NCI-H1417 (cell line): ENCODE measurements around the gene GRK5.

Experiments
- DNase-seq, 3 experiments: peaks; one replicate each; lab custom pipeline; 2025; lab: John Stamatoyannopoulos, UW

GRK5 gene

DNA sequence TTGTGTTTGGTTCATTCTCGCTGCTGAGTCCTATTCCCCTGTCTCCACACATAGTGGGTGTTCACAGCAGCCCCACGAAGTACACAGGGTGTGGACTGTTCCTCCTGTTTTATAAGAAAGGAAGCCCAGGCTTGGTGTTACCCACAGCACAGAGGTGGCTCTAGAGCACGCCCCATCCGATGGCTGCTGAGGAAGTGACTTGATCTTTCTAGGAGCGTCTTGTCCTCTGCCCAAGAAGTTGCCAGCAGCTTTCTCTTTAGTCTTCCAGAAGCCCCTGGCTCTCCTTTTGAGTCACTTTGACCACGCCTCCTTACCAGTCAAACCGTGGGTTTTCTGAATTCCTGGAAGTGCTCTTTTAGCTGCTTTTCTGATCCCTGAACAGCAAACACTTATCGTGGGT, 94.0 kb downstream of the GRK5 start:
- DNase-seq, result no peak

DNA sequence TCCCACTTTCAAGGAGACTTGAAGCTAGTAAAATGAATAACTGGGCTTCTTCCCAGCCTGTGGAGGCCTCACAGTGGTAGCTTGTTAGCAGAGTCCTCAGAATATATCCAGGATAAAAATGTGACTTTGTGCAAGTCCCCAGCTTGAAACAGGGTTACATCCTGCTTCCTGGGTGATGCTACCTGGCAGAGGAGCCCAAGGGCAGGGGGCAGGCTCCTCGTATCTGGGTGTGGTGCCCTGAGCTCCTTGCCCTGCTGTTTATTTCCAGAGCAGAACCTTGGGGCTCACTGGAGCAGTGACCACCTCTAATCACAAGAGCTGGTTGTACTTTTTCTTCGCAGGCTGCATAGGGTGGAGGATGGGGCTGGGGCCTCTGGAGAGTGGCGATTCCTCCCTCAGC, 94.8 kb downstream of the GRK5 start:
- DNase-seq, result no peak

DNA sequence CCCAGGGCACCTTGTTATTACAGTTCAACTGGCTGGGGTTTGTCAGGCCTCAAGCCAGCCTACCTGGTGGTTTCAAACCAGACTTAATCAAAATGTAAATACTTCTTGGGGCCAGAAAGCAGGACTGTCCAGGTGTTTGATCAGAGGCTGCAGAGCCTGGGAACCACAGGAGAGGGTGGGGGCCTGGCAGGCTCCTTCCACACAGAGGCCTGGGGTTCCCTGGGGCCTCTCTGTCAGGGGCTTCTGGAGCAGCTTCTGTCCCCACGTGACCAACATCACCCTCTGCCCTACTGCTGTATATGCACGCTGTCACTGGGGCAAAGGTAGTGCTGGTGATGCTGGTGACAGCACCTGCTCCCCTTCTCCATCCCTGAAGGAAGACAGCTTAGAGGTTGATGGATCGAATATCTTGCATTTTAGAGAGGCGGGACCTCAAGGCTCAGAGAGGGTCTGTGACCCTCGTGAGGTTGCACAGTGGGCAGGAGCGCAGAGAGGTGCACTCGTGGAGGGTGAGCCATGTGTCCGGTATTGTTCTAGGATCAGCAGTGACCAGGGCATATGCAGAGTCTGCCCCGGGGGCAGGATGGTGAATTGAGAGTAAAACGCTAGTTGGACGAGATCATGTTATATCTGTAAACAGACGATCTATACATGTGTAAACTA, 95.4 kb downstream of the GRK5 start:
- peak in 1 of 3 experiments; percentile 30 for DNase-seq

DNA sequence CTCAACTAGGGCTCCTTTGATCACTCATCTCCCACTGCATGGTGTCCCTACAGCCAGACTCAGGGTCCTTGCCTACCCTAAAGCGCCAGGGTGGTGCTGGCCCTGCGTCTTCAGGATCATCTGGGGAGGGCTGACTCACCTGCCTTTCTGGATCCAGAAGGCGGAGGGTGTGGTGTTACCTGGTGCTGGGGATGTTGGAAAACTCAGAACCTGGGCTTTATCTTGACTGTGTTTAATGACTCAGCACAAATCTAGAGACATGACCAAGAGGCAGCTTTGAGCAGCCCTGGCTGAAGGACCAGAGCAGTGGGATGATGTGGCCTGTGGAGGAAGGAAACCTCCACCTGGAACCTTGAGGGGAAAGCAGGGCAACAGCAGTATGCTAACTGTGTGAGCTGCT, 96.5 kb downstream of the GRK5 start:
- no peak for DNase-seq

DNA sequence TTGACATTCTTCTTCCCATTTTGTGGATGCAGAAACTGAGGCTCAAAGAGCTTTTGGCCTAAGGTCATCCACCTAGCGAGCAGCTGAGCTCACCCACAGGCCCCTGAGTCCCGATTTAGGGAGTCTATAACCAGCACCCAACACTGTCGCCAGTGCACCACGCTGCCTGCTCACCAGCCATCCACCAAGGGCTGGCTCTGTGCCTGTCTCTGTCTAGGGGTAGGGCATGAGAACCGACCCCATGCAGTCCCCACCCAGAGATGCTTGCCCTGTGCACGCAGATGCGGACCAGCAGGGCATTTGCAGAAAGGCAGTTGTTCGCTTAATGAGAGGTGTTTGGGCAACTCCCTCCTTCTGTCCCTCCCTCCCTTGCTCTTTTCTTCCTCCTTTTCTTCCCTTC, 97.2 kb downstream of the GRK5 start:
- no peak for DNase-seq

DNA sequence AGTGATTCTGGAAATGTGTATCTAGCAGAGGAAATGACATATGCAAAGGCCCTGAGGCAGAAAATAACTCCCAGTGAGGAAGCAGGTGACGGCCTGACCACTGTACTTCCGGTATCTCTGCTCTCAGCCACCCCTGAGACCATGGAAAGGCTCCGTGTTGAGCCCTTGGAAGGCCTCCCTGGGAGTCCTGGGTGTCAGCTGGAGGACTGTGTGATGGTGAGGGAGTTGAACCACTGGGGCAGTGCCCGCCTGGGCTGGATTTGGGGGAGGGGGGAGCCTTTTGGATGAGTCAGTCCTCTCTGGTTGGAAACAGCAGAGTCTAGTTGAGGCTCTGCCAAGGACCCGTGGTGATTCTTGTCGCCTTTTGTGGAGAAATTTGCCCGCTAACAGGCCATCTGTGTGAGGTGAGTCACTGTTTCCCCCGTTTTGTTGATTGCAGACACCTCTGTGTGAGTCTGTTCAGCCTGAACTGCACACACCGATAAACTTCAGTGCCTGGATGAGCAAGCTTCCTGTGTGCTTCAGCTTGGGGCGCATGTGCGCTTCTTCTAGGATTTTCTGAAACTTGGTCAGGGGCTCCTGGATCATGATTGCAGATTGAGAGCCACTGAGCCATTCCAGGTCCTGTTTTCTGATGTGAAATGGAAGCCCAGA, 98.6 kb downstream of the GRK5 start:
- DNase-seq, result peak in 2 of 3 experiments; percentile 1 to 6

DNA sequence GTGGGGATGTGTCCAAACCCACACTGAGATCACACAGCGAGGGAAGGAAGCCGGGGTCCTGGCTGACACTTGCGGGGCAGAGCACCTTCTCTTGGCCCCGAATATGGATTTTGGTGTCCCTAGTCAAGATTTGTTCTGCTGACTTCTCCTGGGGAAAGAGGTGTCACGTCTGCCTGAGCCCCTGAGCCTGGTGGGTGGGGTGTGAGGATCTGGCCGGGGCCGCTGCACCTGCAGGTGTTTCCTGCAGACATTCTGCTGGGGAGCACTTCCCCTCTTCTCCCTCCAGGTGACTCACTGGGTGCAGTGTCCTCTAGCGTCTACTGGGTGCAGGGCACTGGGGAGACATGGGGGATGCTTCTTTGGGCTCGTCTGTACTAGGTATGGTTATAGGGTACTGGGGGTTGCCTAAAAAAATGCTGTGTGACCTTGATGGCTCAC, 99.2 kb downstream of the GRK5 start:
- peak in 1 of 3 experiments; percentile 14 for DNase-seq

DNA sequence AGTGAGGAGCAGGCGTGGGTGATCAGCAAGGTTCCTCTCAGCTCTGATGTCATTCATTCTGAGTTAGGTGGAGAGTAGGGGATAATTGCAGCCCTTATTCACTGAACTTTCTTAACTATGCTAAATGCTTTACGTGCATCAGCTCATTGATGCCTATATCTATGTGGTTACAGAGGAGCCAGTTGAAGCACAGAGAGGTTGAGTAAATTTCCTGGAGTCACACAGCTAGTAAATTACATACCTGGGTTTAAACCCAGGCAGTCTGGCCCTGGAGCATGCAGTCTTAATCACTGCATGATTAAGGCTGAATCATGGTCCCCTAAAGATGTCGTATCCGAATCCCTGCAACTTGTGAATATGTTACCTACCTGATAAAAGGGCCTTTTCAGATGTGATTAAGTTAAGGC, 99.6 kb downstream of the GRK5 start:
- no peak for DNase-seq

DNA sequence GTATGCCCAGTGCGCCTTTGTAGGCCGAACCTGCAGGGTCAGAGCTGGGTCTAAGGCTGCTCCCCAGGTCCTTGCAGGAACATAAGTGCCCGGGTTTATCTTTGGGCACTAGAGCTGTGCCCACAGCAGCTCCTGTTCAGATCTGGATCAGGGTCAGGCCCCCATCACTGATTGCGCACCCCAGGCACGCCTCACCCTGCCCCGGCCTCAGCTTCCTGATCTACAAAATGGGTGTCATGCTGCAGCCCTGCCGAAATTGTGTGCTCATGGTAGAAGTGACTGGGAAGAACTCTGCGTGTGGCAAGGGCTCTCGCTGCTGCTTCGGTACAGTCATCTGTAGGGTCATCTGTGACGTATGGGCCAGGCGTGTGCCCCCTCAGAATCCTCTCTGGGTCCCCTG, 100.7 kb downstream of the GRK5 start:
- no peak for DNase-seq

DNA sequence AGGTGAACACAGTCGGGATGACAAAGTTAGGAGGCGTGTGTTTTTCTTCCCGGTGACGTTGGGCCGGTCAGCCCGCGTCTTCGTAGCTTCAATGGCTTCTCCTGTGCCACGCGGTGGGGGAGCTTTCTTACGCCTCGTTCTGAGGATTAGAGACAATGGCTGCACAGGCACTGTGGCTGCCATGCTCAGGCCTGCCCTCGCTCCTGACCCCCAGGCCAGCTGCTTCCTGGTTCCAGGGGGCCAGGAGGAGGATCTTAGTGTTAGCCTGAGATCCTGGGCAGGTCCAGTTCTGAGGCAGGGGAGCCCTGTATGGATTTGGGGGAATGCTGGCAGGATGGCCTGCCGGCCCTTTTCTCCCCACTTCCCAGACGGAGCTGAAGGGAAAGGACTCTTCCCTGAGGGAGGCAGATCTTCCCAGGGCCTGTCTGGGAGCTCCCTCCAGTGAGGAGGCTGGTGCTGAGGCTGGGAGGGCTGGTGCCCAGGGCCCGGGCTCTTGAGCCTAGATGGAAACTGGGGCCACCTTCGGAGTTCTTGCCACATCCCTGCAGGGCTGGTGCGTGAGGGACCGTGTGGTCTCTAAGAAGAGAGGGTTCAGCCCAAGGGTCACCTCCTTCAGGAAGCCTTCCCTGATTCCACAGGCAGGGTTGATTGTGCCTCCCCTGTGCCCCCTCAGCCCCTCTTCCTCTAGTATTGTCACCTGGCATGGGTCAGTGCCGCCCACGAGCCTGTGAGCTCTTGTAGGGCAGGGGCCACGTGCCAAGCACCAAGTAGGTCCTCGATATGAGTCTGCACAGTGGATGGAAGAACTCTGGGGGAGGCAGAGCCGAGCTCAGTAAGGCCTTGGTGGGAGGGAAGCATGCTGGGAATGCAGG, 101.4 kb downstream of the GRK5 start:
- DNase-seq, result no peak

DNA sequence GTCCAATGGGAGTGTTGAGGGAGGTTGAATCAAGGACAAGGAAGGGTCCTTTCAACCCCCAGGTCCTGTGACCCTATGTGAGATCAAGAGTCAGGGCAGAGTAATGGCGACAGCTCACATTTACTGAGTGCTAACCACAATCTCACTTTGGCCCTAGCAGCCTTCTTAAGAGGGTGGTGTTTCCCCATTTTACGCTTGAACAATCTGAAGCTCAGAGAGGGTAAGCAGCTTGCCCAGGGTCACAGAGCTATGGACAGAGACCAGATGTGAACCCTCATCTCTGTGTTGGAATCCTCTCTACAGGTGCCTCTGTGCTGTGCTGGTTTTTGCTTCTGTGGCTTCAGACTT, 102.0 kb downstream of the GRK5 start:
- DNase-seq, result no peak

DNA sequence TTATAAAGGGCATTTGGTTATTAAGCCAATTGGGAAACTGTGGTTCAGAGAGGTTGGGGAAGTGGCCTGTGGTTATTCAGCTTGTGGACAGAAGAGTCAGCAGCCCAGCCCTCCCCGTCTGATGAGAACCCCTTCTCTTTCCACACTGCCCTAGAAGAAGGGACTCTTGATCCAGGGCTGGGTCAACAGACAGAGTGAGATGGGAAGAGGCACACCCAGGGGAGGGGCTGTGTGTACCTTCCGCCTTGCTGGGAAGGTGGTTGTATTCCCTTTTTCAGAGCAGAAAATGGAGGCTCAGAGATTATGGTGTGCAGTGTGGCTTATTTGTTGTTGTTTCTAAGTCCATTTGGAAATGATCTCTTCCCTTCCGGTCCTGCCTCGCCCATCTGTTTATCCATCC, 103.4 kb downstream of the GRK5 start:
- no peak for DNase-seq

DNA sequence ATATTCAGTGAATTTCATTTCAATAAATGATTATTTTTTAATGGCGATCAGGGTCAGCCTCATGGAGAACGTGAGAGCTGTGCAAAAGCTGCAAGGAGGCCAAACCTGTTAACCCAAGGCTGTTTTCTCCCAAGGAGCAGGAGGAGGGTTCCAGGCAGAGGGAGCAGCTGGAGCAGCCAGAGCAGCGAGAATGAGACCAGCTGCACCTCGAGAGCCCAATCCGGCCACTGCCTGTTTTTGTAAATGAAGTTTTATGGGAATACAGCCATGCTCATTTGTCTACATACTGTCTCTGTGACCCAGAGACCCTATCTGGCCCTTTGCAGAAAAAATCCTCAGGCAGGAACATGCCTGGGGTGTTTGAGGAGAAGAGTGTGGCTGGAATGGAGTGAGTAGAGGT, 104.9 kb downstream of the GRK5 start:
- no peak for DNase-seq

DNA sequence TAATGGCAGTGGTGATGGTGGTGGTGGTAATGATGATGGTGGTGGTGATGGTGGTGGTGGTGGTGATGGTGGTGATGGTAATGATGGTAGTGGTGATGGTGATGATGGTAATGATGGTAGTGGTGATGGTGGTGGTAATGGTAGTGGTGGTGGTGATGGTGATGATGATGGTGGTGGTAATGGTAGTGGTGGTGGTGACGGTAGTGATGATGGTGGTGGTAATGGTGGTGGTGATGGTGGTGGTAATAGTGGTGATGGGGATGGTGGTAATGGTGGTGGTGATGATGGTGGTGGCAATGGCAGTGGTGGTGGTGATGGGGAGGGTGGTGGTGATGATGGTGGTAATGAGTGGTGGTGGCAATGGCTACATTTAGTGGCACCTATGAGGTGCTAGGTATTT, 105.7 kb downstream of the GRK5 start:
- DNase-seq, result no peak

DNA sequence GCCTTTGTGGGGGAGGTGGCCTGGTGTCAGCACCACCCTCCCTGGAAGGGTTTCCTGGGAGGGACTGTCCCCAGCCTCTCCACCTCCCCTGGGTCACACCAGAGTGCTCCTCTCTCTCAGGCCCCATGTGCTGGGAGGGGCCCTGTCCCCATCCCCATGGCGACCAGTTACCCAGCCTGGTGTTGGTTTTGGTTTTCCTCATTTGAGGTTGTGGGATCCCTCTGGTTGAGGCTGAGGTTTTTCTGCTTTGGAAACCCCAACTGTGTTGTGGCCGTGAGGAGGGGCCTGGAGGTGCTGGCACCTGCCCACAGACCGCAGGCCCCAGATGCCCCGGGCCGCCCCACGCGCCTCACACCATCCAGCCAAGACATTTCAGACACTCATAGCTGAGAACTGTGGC, 106.3 kb downstream of the GRK5 start:
- DNase-seq, result no peak

DNA sequence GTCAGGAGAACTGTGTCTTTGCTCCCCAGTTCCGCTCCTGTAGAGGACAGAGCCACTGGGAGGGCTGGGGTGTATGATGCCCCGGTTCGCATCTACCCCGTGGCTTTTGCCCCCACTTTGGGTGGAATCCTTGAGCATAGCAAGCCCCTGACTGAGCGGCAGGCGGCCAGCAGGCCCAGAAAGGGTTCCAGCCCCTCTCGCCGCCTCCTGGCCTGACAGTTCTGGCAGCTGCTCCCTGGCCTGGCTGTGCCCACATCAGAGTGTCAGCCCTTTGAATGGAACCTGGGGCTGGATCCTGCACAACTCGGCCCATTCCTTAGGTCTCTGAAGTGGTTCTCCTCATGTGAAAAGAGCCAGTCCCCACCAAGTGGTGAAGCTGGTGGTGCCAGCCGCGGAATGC, 106.7 kb downstream of the GRK5 start:
- DNase-seq, result no peak

DNA sequence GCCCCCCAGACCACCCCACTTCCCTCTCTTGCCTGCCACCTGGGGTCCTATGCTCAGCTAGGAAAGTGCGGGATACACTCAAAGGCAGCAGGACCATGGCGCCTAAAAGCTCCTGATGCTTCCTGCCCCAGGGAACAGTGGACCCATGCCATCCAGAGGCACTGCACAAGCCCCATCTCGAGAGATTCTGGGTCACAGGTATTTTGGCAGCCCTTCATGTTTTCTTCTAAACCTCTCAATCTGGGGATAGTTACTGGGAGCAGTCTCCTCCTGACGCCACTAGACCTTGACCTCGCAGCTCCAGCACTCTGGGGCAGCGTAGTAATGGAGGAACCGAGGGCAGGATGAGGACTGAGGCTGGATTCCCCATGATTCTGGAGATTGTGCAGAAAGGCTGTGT, 107.1 kb downstream of the GRK5 start:
- no peak for DNase-seq

DNA sequence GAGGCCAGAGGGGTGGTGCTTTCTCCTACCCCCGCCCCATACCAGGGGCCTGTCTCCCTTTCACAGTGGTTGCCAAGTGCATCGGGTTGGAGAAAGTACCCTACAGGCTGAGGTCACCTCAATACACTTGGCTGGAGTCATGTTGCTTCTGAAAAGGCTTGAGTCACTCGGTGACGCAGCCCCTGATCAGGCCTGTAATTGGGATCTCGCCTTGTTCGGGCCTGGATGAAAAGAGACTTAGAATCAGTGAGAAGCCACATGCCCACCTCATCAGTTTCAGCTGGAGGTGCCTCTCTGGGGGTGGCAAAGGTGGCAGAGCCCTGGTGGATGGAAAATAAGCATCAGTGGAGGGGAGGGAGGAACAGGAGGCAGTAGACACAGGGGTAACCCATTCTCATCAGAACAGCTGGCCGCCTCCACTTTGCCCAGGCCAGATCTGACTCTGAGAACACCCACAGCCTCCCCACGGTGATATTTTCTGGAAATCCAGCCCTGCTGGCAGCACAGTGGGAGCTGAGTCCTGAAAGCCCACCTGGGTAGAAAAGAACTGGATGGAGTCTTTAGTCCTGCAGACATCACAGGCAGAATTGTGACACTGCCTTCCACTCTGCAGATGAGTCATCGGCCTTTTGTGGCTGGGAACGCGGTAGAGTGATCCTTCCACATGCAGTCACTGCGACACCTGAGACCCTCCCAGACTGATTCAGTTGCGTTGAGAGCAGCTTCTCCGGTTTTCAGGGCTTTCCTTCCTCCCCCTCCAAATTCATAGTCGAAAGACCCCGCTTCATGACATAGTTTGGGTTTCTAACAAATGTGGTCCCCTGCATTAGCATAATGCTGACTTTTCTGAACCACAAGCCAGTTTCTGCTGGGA, 108.0 kb downstream of the GRK5 start:
- DNase-seq, result peak in 2 of 3 experiments; percentile 1 to 8

DNA sequence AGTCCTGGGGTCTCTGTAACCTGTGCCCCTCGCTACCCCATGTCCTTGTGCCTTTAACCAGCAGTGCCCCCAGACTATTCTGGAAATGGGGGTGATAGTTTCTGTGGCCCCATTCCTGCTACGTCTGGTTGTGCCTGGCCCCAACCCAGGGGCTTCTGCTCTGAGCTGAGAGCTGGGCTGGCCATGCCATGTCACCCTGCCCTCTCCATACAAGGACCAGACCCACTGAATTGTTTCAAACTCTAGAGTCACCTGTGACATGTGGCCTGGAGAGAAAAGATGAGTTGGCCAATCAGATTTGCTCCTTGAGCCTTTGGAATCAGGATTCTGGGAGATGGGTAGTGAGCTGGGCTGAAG, 108.6 kb downstream of the GRK5 start:
- no peak for DNase-seq

DNA sequence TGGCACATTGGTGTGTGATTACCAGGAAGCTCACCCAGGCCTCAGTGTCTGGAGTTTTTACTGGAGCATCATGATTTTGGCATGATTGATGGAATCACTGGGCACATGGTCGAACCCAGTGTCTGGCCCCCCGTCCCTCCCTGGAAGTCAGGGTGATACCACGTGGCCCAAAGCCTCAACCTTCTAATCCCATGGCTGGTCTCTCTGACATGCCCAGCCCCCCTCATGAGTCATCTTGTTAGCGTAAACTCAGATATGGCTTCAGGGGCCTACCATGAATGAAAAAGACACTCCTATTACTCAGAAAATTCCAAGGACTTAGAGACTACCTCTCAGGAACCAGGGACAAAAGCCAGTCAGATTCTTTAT, 109.3 kb downstream of the GRK5 start:
- DNase-seq, result no peak

DNA sequence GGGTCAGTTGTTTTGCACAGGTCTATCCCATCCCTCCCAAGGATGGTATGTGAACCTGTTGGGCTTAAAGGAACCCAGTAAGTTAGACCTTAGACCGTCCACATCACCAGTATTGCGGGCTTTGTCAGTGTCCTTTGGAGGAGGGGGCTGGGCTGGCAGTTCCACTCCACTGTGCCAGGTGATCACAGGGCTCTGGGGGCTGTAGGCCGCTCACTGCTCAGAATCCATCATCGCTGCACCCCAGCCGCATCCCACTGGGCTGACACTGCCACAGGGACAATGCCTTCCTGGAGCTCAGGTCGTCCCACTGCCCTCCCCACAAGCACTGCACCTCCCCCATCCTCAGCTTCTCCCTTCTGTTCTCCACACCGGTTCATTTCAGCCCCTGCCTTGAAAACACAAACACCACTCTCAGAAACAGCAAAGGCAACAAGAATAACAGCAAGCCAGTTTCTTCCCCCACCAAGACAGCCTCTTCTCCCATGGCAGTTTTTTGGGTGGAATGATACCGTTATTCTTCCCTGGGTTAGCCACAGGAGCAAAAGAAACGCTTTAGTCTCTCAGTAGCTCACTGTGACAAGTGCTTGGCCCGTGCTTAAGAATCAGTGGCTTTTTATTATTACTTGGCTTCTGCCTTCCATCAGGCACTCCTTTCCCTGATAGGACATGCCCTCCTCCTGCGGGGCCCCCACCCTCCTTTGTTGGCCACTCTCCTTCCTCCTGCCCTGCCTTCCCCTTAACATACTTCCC, 111.2 kb downstream of the GRK5 start:
- no peak for DNase-seq
